Mesendoderm (in vitro differentiated cells): Measurements from ENCODE around the gene C6.

Experiments used
- DNase-seq: peaks from one replicate; pipeline ENCODE4 v3.0.0; 2013
- H2AK5ac ChIP-seq: 2 replicates; pipeline ENCODE4 v1.6.1; 2013; ENCODE audit warnings: low read length, inconsistent platforms
- H2BK120ac ChIP-seq: 2 replicates; pipeline ENCODE4 v1.6.1; 2013; ENCODE audit warnings: low read depth, mild to moderate bottlenecking, low read length, moderate library complexity, mixed read lengths
- H2BK15ac ChIP-seq: replicated peaks from 2 replicates; pipeline ENCODE4 v1.6.1; 2013; ENCODE audit warnings: low read depth, mild to moderate bottlenecking, moderate library complexity
- H2BK5ac ChIP-seq: 2 replicates; pipeline ENCODE4 v1.6.1; 2013; ENCODE audit warnings: low read length, inconsistent platforms
- H3K18ac ChIP-seq: 2 replicates; pipeline ENCODE4 v1.6.1; 2013; ENCODE audit warnings: mild to moderate bottlenecking, low read length, mixed read lengths
- H3K23ac ChIP-seq: one replicate; pipeline ENCODE4 v1.6.1; 2013; ENCODE audit warnings: low read length
- H3K27ac ChIP-seq: 2 replicates; pipeline ENCODE4 v1.5.1; 2013; ENCODE audit warnings: low read depth, mild to moderate bottlenecking, inconsistent platforms, low read length, moderate library complexity
- H3K27me3 ChIP-seq: 2 replicates; pipeline ENCODE4 v1.6.1; 2013; ENCODE audit warnings: low read length, control low read depth, mild to moderate bottlenecking, inconsistent platforms; ENCODE audit not compliant: insufficient read depth, poor library complexity
- H3K36me3 ChIP-seq: 2 replicates; pipeline ENCODE4 v1.6.1; 2013; ENCODE audit warnings: low read length, inconsistent platforms; ENCODE audit not compliant: control insufficient read depth, insufficient read depth
- H3K4ac ChIP-seq: one replicate; pipeline ENCODE4 v1.6.1; 2013; ENCODE audit warnings: low read depth, mild to moderate bottlenecking, low read length, moderate library complexity
- H3K4me1 ChIP-seq: 2 replicates; pipeline ENCODE4 v1.6.1; 2013; ENCODE audit warnings: low read depth, low read length, inconsistent platforms; ENCODE audit not compliant: control insufficient read depth
- H3K4me2 ChIP-seq: 2 replicates; pipeline ENCODE4 v1.6.1; 2013; ENCODE audit warnings: low read length
- H3K4me3 ChIP-seq: 2 replicates; pipeline ENCODE4 v1.5.1; 2013; ENCODE audit warnings: mild to moderate bottlenecking, low read length
- H3K56ac ChIP-seq: one replicate; pipeline ENCODE4 v1.6.1; 2013; ENCODE audit warnings: low read length
- H3K79me1 ChIP-seq: 2 replicates; pipeline ENCODE4 v1.6.1; 2013; ENCODE audit warnings: low read length, inconsistent platforms
- H3K79me2 ChIP-seq: 2 replicates; pipeline ENCODE4 v1.6.1; 2013; ENCODE audit warnings: mild to moderate bottlenecking, low read length; ENCODE audit not compliant: control insufficient read depth, insufficient read depth
- H3K9ac ChIP-seq: 2 replicates; pipeline ENCODE4 v1.6.1; 2013; ENCODE audit warnings: low read length, inconsistent platforms
- H4K5ac ChIP-seq: one replicate; pipeline ENCODE4 v1.6.1; 2013; ENCODE audit warnings: low read length
- H4K8ac ChIP-seq: one replicate; pipeline ENCODE4 v1.6.1; 2013; ENCODE audit warnings: low read depth, mild to moderate bottlenecking, control low read depth, low read length, moderate library complexity
- WGBS: extraction: QIAGEN DNeasy Blood & Tissue Kit; methylation state at CpG from one replicate; pipeline ENCODE4 v1.1.7; 2013; ENCODE audit warnings: low lambda C conversion rate, missing lambda C conversion rate; ENCODE audit not compliant: insufficient coverage; ENCODE audit errors: extremely low coverage; 5-methylcytosine and 5-hydroxymethylcytosine counted together

Gene C6

DNA sequence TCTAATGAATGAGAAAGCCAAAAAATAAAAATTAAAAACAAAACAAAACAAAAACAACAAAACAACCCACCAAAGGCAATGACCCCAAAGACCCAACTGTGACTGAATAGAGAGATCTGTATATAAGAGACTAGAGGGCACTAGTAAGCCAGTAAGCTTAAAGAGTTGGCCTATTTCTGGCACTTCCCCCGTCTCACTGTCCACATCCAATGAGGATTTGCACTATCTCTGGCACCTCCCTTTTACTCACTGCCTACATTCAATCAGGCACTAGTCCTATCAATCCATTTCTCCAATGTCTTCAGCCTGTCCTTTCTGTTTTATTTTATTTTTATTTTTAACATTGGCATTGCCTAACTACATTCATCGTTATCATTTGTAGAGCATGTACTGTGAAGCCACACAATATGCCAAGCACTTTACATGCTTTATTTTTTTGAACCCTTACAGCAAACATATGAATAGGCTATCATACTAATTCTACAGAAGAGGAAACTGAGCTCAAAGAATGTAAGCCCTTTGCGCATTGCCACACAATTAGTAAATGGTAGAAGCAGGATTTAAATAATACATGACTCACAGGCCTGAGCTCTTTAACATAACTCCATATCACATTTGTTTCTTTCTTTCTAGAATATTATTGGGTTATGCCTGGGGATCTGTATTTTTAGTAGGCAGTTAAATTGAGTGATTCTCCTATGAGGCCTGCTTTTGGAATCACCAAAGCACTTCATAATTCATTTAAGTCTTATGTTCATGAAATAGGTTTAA lies 70.0 kb downstream of the C6 start:
- Histone ChIP-seq H3K4me3 (no peak overlapping the region), H4K8ac (no peak overlapping the region), H2AK5ac (no peak overlapping the region), H3K18ac (no peak overlapping the region), H3K4ac (no peak overlapping the region), H3K27ac (no peak overlapping the region), H3K23ac (no peak overlapping the region), H2BK5ac (no peak overlapping the region), H2BK120ac (no peak overlapping the region), H3K79me2 (no peaks in the 10 kb centered on the region), H3K79me1 (no peaks in the 10 kb centered on the region), H3K4me2 (no peak overlapping the region), H3K9ac (no peak overlapping the region), H3K27me3 (no peaks in the 10 kb centered on the region), H3K36me3 (no peaks in the 10 kb centered on the region), H3K56ac (no peak overlapping the region), H2BK15ac (no peak overlapping the region), H4K5ac (no peak overlapping the region), H3K4me1 (no peaks in the 10 kb centered on the region)
- DNase-seq: peak; percentile 16
- WGBS: no CpG with 5 or more reads among the region's 3 CpGs

DNA sequence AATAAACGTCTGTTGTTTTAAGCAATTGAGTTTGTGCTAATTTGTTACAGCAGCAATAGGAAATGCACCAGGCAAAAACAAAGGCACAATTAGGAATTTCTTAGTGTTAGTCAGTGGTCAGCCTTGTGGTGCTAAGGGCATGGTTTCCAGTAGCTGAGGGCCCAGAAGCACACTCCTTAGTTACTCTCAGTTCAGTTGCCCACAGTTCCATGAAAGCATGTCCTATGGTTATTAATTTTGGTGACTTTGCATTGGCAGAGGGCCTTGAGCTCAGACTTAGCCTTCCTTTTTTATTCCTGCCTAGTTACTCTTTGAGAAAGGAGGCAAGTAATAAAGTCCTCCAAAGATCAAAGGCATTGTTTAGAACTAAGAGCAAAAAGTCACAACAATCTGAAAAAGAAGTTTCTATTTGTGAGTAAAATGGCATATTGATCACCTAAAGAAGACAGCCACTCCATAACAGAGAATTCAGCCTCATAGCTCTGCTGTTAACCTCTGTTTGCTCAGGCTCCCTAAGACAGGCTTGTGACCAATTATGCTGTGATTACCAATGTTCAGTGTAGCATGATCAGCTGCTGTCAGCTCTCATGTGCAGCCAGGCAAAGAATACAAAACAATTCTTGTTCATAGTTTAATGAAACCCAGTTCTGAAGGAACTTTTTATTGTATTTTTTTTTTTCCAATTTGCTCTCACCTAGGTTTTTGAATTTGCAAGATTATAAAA lies 85.2 kb downstream of the C6 start:
- Histone ChIP-seq H2AK5ac (no peak overlapping the region), H3K79me2 (no peaks in the 10 kb centered on the region), H3K9ac (no peak overlapping the region), H3K4me1 (peaks cover 2% of the 10 kb centered on the region), H4K5ac (no peak overlapping the region), H3K27me3 (no peaks in the 10 kb centered on the region), H3K4me3 (no peak overlapping the region), H3K4ac (no peak overlapping the region), H3K27ac (no peak overlapping the region), H2BK15ac (no peak overlapping the region), H2BK5ac (no peak overlapping the region), H3K36me3 (no peaks in the 10 kb centered on the region), H2BK120ac (no peak overlapping the region), H3K79me1 (no peaks in the 10 kb centered on the region), H3K23ac (no peak overlapping the region), H3K4me2 (no peak overlapping the region), H4K8ac (no peak overlapping the region), H3K56ac (no peak overlapping the region), H3K18ac (no peak overlapping the region)
- DNase-seq: no peak
- WGBS: no CpG with 5 or more reads among the region's 1 CpG

DNA sequence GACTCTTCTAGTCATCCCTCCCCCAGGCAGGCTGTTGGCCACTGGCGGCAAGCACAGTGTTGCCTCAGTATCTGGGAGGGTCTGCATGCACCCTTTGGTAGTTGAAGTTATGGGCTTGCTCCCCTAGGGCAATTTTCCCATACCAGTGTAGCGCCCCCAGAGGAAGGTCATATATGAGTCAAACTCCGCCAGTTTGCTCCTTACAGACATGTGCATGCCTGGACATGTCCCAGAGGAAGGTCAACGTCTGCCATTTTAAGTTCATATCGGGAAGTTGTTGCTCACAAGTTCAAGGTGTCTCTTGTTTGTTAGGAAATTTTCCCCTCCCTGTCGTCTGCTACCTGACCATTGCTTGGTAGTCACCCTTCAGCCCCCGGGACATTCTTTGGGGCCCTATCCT lies 90.9 kb downstream of the C6 start:
- Histone ChIP-seq H3K36me3 (no peaks in the 10 kb centered on the region), H2BK120ac (no peak overlapping the region), H3K4me2 (no peak overlapping the region), H3K79me1 (no peaks in the 10 kb centered on the region), H3K4me1 (no peaks in the 10 kb centered on the region), H4K5ac (no peak overlapping the region), H3K9ac (no peak overlapping the region), H3K27ac (no peak overlapping the region), H2BK5ac (no peak overlapping the region), H3K79me2 (no peaks in the 10 kb centered on the region), H4K8ac (no peak overlapping the region), H3K18ac (peak overlapping the region; percentile 77), H3K27me3 (no peaks in the 10 kb centered on the region), H2AK5ac (no peak overlapping the region), H2BK15ac (no peak overlapping the region), H3K4ac (no peak overlapping the region), H3K23ac (no peak overlapping the region), H3K4me3 (no peak overlapping the region), H3K56ac (no peak overlapping the region)
- no CpG with 5 or more reads among the region's 7 CpGs for WGBS
- DNase-seq: peak; percentile 8

DNA sequence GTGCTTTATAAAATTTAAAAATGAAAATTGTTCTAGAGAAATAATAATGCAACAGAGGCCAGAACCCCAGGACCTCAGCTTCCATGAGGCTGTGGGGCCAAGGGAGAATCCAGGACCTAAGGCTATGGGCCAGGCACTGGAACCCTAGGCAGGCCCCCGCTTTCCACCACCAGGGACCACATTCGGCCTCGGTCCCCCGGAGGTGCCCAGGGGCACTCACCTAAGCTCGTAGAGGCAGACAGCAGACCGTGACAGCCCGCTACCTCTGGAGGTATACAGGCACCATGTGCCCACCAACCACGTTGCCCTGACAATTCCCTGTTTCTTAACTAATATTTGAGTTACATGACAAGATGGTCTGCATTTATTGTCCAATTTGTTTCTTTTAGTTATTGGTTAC lies 92.7 kb downstream of the C6 start:
- Histone ChIP-seq H4K8ac (no peak overlapping the region), H4K5ac (no peak overlapping the region), H3K36me3 (no peaks in the 10 kb centered on the region), H2AK5ac (no peak overlapping the region), H3K79me1 (no peaks in the 10 kb centered on the region), H2BK15ac (no peak overlapping the region), H3K27me3 (no peaks in the 10 kb centered on the region), H3K4me1 (no peaks in the 10 kb centered on the region), H2BK120ac (no peak overlapping the region), H2BK5ac (no peak overlapping the region), H3K23ac (no peak overlapping the region), H3K4me2 (no peak overlapping the region), H3K18ac (no peak overlapping the region), H3K56ac (no peak overlapping the region), H3K4me3 (no peak overlapping the region), H3K4ac (no peak overlapping the region), H3K79me2 (no peaks in the 10 kb centered on the region), H3K27ac (no peak overlapping the region), H3K9ac (no peak overlapping the region)
- no CpG with 5 or more reads among the region's 8 CpGs for WGBS
- no peak for DNase-seq

DNA sequence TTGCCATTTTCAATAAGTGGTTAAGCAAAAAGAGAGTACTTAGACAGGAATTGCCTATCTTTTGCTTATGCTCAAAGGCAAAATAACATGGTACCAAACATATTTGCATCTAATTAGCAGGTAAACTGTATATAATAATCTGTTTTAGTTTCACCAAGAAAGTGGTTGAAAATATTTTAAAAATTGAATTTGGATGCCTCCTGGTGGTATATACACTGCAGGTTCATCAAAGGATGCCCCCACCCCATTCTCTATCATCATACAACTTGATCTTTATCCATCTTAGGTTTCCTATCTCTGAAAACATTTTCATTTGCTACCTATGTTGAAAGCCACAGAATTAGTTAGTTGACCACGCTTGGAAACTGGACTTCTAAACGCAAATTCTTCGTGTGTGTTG lies 95.2 kb downstream of the C6 start:
- no peak for DNase-seq
- no peak overlapping the region for H3K4ac ChIP-seq
- H3K4me3 ChIP-seq: no peak overlapping the region
- no peaks in the 10 kb centered on the region for H3K79me2 ChIP-seq
- no peak overlapping the region for H2AK5ac ChIP-seq
- H3K27me3 ChIP-seq: no peaks in the 10 kb centered on the region
- no peak overlapping the region for H3K9ac ChIP-seq
- H3K4me1 ChIP-seq: no peaks in the 10 kb centered on the region
- H3K27ac ChIP-seq: no peak overlapping the region
- WGBS: no CpG with 5 or more reads among the region's 3 CpGs
- no peak overlapping the region for H3K18ac ChIP-seq
- no peak overlapping the region for H3K4me2 ChIP-seq
- no peak overlapping the region for H3K56ac ChIP-seq
- no peaks in the 10 kb centered on the region for H3K79me1 ChIP-seq
- no peak overlapping the region for H2BK5ac ChIP-seq
- no peak overlapping the region for H4K5ac ChIP-seq
- no peak overlapping the region for H4K8ac ChIP-seq
- H2BK15ac ChIP-seq: no peak overlapping the region
- no peak overlapping the region for H2BK120ac ChIP-seq
- H3K36me3 ChIP-seq: no peaks in the 10 kb centered on the region
- no peak overlapping the region for H3K23ac ChIP-seq
